ENCODE measurements around the gene TRPC3.

TRPC3 gene

DNA sequence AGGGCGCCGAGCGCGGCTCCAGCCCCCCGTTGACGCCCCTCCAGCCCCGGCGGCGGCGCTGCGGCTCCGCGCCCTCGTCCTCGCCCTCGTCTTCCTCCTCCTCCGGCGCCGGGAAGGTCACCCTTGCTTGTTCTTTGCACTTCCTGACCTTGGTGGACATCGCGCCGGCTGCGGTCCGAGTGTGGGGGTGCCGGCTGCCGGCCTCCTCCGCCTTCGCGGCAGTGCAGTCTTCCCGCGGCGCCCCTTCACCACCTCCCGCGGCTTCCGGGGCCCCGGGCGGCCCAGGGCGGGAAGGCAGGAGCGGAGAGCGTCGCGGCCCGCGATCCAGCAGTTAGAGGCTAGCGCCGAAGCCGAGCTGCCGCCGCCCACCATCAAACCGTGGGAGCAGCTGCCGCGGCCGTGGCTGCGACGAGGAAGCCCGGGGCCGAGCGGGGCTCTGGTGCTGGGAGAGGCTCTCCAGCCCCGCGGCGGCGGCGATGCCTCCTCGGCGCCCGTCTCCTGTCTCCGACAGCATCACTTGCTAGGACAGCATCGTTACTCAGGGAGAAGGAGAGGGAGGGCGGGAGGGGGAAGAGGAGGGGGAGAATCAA lies at the start of gene TRPC3:
TRPC3 (minus strand) TSS at position 540 of the 590 bp plus-strand sequence; CDS start at position 160, 380 bp downstream.
- DNase-seq (ENCODE audit: low read depth in 4 of 4, low spot score in 1 of 4) = peak in 2 of 4 experiments; percentile 10 to 25

DNA sequence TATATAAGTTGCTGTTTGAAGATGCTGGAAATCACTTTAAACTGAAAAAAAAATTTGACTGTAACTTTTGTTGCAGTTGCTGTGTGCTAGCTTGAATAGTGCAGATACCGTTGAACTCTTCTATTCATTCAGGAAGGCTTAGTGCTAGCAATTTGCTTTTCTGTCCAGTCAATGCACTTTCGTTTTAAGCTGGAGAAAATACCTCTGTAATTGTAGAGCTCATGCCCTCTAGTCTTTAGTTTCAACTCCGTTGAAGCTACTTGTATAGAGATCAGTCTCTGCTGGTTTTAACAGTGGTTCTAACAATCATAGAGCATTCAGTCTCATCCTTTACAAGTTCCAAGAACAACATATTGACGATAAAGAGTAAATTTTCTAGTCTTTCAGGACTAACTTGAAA lies 49.0 kb upstream of the TRPC3 start:
- DNase-seq (ENCODE audit: low read depth in 4 of 4, low spot score in 1 of 4) = no peak

- DNase-seq (ENCODE audit: low read depth in 4 of 4, low spot score in 1 of 4) = no peak
Measured at GRCh38 chr4:121998024-121998423, 46.2 kb upstream of the TRPC3 start.

- no peak for DNase-seq (ENCODE audit: low read depth in 4 of 4, low spot score in 1 of 4)
Measured at GRCh38 chr4:121995790-121996537, 44.1 kb upstream of the TRPC3 start.

DNA sequence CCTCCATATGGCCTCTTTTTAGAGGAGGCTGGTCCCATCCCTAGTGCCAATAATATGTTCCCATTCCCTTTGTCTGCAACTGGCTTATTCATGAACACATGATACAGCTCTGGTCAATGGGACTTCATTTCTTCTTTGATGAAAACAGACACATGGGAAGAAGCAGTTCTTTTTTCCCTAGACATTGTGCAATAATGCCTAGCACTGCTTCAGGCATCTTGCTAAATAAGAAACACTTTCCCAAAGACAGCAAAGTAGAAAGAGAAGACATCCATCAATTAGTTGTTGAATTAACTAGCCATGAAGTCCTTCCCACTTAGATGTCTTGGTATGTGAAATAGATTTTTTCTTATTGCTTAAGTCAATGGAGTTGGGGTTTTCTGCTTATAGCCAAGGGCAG lies 40.1 kb upstream of the TRPC3 start:
- DNase-seq (ENCODE audit: low read depth in 4 of 4, low spot score in 1 of 4) = no peak

- no peak for DNase-seq (ENCODE audit: low read depth in 4 of 4, low spot score in 1 of 4)
Measured at GRCh38 chr4:121990489-121990888, 38.6 kb upstream of the TRPC3 start.

- DNase-seq (ENCODE audit: low read depth in 4 of 4, low spot score in 1 of 4) = no peak
Measured at GRCh38 chr4:121989715-121990114, 37.9 kb upstream of the TRPC3 start.

DNA sequence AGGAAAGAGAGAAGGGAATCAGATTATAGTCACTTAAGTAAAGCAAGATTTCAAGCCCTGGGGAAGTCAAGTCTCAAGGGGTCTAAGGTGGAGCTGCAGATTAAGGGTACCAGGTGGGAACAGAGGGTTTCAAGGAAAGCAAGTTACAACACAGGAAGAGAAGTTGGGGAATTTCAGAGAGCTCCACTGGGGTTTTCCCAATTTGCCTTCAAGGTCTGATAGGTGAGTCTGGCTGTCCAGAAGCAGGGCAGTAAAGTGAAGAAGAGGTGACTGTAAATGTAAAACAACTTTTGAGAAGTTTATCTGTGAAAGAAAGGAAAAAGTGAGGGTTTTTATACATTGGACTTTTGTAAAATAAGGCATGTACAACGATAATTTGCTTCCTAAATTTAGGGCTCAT lies 37.1 kb upstream of the TRPC3 start:
- DNase-seq (ENCODE audit: low read depth in 4 of 4, low spot score in 1 of 4) = no peak

DNA sequence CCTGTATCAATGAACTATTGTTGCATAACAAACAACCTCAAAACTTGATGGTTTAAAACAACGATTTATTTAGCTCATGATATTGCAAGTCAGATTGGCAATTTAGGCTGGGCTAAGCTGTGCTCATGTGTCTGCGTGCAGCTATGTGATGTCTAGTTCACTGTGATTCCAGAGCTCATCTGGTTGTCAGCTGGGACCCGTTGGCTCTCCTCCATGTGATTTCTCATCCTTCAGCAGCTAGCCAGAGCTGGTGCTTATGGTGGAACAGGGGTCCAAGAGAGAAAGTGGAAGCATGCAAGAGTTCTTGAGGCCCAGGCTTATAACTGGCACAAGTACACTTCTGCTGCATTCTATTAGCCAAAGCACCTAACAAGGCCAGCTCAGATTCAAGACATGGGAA lies 28.8 kb upstream of the TRPC3 start:
- DNase-seq (ENCODE audit: low read depth in 4 of 4, low spot score in 1 of 4) = no peak

DNA sequence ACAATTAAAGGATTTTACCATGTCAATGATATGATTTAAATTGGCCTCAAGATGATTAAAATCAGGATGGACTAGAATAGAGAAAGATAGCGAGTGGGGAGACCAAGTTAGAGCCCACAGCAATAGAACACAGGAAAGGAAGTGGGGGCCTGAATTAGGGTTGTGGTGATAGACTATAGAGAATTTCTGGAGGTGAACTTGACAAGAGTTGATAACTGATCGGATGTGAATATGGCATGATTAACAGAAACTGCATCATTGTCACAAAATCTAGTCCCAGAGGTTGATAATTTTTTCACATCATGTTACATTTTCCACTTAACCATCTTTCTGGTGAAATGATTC lies 26.3 kb upstream of the TRPC3 start:
- DNase-seq (ENCODE audit: low read depth in 4 of 4, low spot score in 1 of 4) = no peak

DNA sequence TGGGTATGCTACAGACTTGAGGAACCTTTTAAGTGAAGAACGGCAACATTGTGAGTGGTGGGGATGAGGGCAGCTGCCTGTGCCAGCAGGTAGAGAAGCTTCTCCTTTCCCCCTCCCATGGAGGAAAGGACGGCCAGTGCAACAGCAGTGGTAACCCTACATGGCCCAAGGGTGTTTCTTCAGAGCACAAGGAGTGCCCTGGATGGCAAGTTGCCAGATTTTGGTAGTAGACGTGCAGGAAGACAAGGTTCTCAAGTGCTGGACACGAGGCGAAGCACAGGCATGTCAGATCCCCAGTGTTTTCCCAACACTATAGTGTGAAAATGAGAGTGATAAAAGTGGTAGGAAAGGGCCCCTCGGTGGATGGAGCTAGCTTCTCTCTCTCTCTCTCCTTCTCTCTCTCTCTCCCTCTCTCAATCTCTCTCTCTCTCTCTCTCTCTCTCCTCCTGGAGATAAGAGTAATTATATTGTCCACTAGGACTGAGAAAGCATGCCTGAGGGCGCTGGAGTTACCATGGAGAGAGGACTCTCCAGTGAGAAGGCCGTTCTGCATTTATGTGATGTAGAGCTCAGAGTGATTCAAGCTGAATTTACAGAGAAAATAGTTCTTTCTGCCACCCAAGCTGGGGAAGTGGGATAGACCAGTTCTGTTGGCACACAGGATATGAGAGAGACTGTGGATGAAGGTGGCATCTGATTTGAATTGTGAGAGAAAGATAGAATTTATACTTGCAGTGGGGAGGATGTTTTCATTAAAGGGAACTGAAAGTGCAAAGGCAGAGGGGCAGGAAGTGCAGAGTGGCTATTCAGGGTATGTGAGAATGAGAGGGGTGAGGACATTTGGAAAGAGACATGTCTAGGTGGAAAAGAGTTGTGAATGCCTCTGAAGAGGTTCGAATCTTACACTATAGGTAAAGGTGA lies 25.7 kb upstream of the TRPC3 start:
- no peak for DNase-seq (ENCODE audit: low read depth in 4 of 4, low spot score in 1 of 4)

DNA sequence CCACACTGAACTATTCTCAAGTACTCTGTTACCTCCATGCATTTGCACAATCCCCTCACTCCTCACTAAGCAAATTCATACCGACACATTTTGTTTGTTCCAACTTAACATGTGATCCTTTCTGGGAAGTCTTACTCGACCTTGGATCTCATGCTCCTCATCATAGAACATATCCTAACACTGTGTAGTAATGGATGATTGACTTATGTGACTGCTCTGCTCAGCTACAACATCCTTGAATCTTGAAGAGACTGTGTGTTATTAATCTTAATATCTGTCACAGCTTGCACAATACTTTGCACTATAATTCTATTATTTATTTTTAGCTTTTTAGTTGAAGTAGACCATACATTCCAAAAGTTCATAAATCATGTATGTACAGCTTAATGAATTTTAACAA lies 23.9 kb upstream of the TRPC3 start:
- no peak for DNase-seq (ENCODE audit: low read depth in 4 of 4, low spot score in 1 of 4)

DNA sequence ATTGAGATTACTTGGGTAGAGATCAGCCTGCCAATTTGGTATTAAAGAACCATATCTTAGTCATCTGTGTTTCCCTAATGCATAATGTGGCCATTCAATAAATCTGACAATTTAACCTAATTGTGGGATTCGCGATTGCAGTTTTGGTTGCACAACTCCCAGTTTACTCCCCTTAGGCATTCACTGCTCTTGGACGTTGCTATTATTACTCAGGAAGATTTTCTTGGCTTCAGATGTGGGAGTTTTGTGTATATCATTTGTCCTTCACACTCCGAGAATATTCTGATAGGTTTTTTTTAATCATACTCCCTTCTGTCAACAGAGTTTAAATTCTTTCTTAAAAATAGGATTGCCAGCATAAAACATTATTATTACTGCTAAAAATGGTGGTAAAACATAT lies 22.0 kb upstream of the TRPC3 start:
- no peak for DNase-seq (ENCODE audit: low read depth in 4 of 4, low spot score in 1 of 4)

DNA sequence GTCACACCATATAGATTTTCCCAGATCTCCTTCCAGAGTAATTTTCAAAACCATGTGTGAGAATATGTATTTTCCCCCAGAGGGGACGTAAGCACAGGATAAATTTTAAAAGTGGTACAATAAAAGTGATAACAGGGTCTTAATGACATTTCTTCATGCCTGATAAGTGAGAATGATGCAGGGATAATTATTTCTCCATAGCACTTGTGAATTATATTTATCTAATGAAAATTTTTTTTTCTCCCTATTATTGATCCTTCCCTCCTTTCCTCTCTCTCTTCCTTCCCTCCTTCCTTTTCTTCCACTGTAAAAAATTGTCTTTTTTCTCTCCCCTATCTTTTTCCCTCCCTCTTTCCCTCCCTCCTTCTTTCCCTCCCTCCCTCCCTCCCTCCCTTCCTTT lies 17.0 kb upstream of the TRPC3 start:
- DNase-seq (ENCODE audit: low read depth in 4 of 4, low spot score in 1 of 4) = no peak

DNA sequence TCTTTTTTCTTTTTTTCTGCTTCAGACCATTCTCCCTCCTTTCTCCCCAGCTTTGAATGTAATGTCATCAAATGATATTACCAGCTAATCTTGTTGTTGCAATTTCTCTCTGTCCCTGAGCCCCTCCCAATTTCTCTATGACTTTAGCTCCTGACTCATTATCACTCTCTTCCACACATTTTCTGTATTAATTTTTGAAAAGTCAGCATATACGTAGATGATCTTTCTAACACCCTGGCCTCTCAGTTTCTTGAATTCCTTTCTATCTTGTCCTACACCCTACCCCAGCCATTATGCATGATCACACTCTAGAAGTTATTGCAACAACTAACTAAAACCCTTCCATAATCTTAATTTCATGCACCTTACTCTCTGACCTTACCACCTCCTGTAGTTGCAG lies 13.1 kb upstream of the TRPC3 start:
- no peak for DNase-seq (ENCODE audit: low read depth in 4 of 4, low spot score in 1 of 4)

GRCh38 chr4:121960818-121961217 lies 9.0 kb upstream of the TRPC3 start:
- DNase-seq (ENCODE audit: low read depth in 4 of 4, low spot score in 1 of 4) = no peak

DNA sequence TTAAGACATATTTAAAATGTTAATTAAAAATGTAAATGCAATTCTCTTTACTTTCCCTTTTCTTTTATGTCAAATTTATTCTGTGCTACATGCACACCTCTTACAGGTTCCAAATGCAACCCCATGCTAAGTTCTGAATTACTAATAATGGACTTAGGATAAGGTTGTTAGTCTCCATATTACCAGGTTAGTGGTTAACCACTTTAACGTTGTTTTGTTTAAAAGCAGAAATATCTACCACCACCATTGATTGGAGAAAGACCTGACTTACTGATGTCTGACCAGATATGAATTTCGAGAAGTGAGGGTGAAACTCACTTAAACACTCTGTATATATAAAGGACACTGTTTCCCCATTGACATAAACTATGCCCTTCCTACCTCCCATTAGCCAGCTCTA lies 6.9 kb upstream of the TRPC3 start:
- no peak for DNase-seq (ENCODE audit: low read depth in 4 of 4, low spot score in 1 of 4)

GRCh38 chr4:121957266-121957665 lies 5.4 kb upstream of the TRPC3 start:
- DNase-seq (ENCODE audit: low read depth in 4 of 4, low spot score in 1 of 4) = no peak

DNA sequence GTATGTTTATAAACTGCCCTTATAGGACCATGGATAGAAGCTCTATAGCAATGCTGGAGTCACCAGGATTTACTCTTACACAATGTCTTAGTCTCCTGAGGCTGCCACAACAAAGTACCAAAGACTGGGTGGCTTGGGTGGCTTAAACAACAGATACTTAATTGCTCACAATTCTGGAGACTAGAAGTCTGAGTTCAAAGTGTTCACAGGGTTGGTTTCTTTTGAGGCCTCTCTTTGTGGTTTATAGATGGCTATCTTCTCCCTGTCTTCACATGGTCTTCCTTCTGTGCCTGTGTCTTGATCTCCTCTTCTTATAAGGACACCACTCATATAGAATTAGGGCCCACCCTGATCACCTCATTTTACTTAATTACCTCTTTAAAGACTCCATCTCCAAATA lies 2.0 kb upstream of the TRPC3 start:
- no peak for DNase-seq (ENCODE audit: low read depth in 4 of 4, low spot score in 1 of 4)

GRCh38 chr4:121952290-121952689 lies 430 bp upstream of the TRPC3 start:
- no peak for DNase-seq (ENCODE audit: low read depth in 4 of 4, low spot score in 1 of 4)

- peak in 2 of 4 experiments; percentile 5 to 8 for DNase-seq (ENCODE audit: low read depth in 4 of 4, low spot score in 1 of 4)
Measured at GRCh38 chr4:121950680-121951520, 960 bp downstream of the TRPC3 start.

All from stimulated activated CD4-positive, alpha-beta T cell treated with anti-CD3 and anti-CD28 coated beads, Interleukin-1b, Interleukin-23, amount 100 ng/mL, for 24 hours (primary cell).